PFSK-1 (cell line): ENCODE data around the gene H6PD.

Source experiments
- FOXP2 ChIP-seq: optimal IDR thresholded peaks from 2 replicates; pipeline ENCODE3; 2011; ENCODE audit warnings: borderline replicate concordance, control low read depth, inconsistent platforms; ENCODE audit not compliant: insufficient read depth; ENCODE audit errors: extremely low read length, extremely low read depth
- POLR2AphosphoS5 ChIP-seq: IDR thresholded peaks from 2 replicates; pipeline ENCODE4 v1.6.1; 2012; ENCODE audit warnings: low read depth, mild to moderate bottlenecking, control low read depth, low read length, moderate library complexity
- SIN3A ChIP-seq: IDR thresholded peaks from 2 replicates; pipeline ENCODE4 v1.6.1; 2012; ENCODE audit warnings: mild to moderate bottlenecking, low read length, moderate library complexity, borderline replicate concordance; ENCODE audit not compliant: insufficient read depth
- TAF1 ChIP-seq: IDR thresholded peaks from 2 replicates; pipeline ENCODE4 v1.6.1; 2012; ENCODE audit warnings: low read length, control low read depth, borderline replicate concordance; ENCODE audit not compliant: insufficient read depth
- TF ChIP-seq, protein P1 (sequence below), 2 experiments: IDR thresholded peaks; 2 replicates each; pipeline versions ENCODE4 v1.6.1 to v1.8.0; 2011 to 2012; ENCODE audit warnings: low read depth in 2 of 2, low read length in 2 of 2, control low read depth in 1 of 2, inconsistent platforms in 1 of 2, mild to moderate bottlenecking in 1 of 2, moderate library complexity in 1 of 2; ENCODE audit not compliant: insufficient read depth in 1 of 2

DNA sequence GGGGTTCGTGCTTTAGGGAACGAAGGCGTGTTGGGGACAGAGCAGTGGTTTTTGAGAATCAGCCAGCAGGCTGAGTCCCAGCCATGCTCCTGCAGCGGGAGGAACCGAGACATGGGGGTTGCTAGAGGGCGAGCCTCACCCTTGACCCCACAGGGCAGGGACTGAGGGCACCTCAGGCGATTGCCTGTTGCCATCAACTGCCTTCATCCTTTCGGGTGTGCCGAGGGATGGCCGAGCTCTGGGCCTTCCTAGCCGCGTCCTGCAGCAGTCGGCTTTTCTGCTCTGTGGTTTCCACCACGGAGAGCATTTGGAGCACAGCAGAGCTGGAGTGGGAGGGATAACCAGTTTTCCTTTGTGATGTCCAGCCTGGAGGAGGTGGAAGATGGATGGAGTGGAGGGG, 71.4 kb downstream of the H6PD start:
- TF ChIP-seq POLR2AphosphoS5: no peak
- TF ChIP-seq, protein P1, sequence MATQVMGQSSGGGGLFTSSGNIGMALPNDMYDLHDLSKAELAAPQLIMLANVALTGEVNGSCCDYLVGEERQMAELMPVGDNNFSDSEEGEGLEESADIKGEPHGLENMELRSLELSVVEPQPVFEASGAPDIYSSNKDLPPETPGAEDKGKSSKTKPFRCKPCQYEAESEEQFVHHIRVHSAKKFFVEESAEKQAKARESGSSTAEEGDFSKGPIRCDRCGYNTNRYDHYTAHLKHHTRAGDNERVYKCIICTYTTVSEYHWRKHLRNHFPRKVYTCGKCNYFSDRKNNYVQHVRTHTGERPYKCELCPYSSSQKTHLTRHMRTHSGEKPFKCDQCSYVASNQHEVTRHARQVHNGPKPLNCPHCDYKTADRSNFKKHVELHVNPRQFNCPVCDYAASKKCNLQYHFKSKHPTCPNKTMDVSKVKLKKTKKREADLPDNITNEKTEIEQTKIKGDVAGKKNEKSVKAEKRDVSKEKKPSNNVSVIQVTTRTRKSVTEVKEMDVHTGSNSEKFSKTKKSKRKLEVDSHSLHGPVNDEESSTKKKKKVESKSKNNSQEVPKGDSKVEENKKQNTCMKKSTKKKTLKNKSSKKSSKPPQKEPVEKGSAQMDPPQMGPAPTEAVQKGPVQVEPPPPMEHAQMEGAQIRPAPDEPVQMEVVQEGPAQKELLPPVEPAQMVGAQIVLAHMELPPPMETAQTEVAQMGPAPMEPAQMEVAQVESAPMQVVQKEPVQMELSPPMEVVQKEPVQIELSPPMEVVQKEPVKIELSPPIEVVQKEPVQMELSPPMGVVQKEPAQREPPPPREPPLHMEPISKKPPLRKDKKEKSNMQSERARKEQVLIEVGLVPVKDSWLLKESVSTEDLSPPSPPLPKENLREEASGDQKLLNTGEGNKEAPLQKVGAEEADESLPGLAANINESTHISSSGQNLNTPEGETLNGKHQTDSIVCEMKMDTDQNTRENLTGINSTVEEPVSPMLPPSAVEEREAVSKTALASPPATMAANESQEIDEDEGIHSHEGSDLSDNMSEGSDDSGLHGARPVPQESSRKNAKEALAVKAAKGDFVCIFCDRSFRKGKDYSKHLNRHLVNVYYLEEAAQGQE (IDR thresholded peaks at IDR 0.05; ENCODE audit: insufficient read depth in 1 of 2, low read depth in 2 of 2, low read length in 2 of 2): no peak
- no peak for TF ChIP-seq TAF1
- no peak for TF ChIP-seq FOXP2
- no peak for TF ChIP-seq SIN3A
